Ishikawa (cell line): ENCODE results near the gene HMGB1.

Source experiments
- EP300 ChIP-seq: IDR thresholded peaks from 2 replicates; pipeline ENCODE4 v1.6.1; 2012; ENCODE audit warnings: borderline replicate concordance
- TAF1 ChIP-seq: IDR thresholded peaks from 2 replicates; pipeline ENCODE4 v1.6.1; 2012; ENCODE audit warnings: low read depth, mild to moderate bottlenecking
- ZBTB7A ChIP-seq: IDR thresholded peaks from 2 replicates; pipeline ENCODE4 v1.6.1; 2012; ENCODE audit warnings: low read depth

DNA sequence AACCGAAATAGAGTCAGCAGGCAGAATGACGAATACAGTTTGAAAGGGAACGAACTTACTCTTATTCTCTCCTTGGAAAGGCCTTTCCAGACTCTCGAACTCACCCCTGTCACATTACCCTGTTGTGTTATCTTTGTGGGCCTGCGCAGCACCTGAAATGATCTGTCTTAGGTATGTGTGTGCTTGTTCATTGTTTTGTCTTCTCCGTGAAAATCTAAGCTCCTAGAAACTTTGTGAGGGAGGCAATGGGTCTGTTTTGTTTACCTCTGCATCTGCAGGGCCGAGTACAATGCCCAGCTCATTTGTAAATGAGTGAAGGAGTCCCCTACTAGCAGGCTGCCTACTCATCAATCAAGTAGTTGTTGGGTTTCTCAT is 19.6 kb downstream of the HMGB1 start:
- TF ChIP-seq ZBTB7A: no peak
- TF ChIP-seq TAF1: no peak
- no peak for TF ChIP-seq EP300
